Fibroblast of skin of abdomen (primary cell): Measurements from ENCODE around the gene EIF2B4.
A peak's percentile ranks its signal among the peaks of the same experiment; 100 is the strongest.
"Not testable (repeated sequence)": the region's sequence is repeated elsewhere in the genome, so short reads cannot be mapped to it uniquely, and the experiment has no call there.

Experiments used
- DNase-seq: peaks from one replicate; pipeline ENCODE4 v3.0.0-alpha.2; 2013

Gene EIF2B4

GRCh38 chr2:27335311-27335710 is 34.8 kb downstream of the EIF2B4 start:
- no peak for DNase-seq

GRCh38 chr2:27324720-27325119 is 45.4 kb downstream of the EIF2B4 start:
- DNase-seq: no peak

GRCh38 chr2:27323596-27324285 is 46.4 kb downstream of the EIF2B4 start:
- no peak for DNase-seq

GRCh38 chr2:27322766-27323595 is 47.2 kb downstream of the EIF2B4 start, which contains the start of gene MPV17:
Gene MPV17, minus strand, starts transcription at chr2:27323097. Its CDS starts 580 bp downstream, at chr2:27322517.
- DNase-seq: peak; percentile 89

- no peak for DNase-seq
Measured at GRCh38 chr2:27322301-27322765, 47.8 kb downstream of the EIF2B4 start.

GRCh38 chr2:27320958-27321543 is 49.1 kb downstream of the EIF2B4 start:
- DNase-seq: peak; percentile 97

GRCh38 chr2:27319839-27320238 is 50.3 kb downstream of the EIF2B4 start:
- DNase-seq: not testable (repeated sequence)

- no peak for DNase-seq
Measured at GRCh38 chr2:27316655-27317412, 53.3 kb downstream of the EIF2B4 start.

GRCh38 chr2:27315122-27315521 is 55.0 kb downstream of the EIF2B4 start:
- DNase-seq: no peak

- DNase-seq: no peak
Measured at GRCh38 chr2:27314709-27315108, 55.4 kb downstream of the EIF2B4 start.
